Caki2 (cell line): ENCODE results near the gene GSTO2. TPM values are rescaled to one million over a fixed set of nuclear protein-coding genes. Genes with fewer than 3 reads are reported as not detected.

Experiments
- DNase-seq: peaks from one replicate; pipeline ENCODE4 v3.0.0-alpha.2; 2015; ENCODE audit warnings: low read depth
- in situ Hi-C: cut with HindIII; loops from 2 replicates; pipeline ENCODE4 v1.10.0; 2016; ENCODE audit warnings: low sequenced_read_pairs, low pct_unique_long_range_greater_than_20kb, mixed read lengths
- total RNA-seq: library from RNA; depleted of rRNA; stranded (reverse); fragments of >200 nt; shearing (Covaris generic); gene quantifications from 2 replicates; pipeline ENCODE4 v1.2.3, GENCODE V29; 2014; ENCODE audit warnings: low replicate concordance

GSTO2 gene
- total RNA-seq, 1 experiment from 2014 or later = 15.1 TPM

DNA sequence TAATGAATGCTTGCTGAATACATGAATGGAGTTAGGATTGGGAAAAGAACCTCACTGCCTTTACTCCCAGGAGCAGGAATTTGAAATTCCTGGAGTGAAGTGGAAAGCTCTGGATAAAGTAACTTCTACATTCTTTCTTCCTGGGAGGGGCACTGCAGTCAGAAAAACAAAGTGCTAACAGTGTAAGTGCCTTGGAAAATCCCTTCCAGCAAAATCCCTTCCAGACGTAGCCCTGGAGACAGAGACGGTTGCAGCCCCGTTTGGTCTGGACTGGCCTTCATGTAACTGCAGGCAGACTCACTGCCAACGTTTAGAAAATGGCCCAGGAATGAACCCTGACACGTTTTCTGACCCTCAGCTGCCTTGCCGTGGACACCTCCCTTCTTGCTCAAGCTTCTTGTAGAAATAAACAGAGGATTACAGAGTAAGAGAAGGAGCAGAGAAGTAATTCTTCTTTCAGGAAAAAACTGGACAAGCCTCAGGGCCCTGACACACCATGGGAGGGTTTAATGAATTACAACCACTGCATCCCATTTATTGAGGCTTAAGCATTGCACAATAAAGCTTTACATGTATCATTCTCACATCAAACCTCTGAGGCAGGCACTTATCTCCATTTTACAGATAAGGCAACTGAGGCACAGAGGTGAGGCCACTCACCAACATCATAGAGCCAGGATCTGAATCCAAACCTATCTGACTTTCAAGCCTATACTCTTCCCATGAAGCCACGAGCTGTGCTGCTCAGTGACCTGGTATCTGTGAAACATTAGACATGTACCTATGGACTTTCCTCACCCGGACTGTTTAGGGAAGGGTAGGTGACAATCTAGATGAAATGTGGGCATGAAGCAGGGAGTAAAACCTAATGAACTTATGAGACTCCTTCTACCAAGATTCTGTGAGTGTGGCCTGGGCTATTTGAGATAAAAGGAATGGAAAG is 61.5 kb downstream of the GSTO2 start:
- in situ Hi-C loops = no loop called here
- DNase-seq = peak; percentile 94

DNA sequence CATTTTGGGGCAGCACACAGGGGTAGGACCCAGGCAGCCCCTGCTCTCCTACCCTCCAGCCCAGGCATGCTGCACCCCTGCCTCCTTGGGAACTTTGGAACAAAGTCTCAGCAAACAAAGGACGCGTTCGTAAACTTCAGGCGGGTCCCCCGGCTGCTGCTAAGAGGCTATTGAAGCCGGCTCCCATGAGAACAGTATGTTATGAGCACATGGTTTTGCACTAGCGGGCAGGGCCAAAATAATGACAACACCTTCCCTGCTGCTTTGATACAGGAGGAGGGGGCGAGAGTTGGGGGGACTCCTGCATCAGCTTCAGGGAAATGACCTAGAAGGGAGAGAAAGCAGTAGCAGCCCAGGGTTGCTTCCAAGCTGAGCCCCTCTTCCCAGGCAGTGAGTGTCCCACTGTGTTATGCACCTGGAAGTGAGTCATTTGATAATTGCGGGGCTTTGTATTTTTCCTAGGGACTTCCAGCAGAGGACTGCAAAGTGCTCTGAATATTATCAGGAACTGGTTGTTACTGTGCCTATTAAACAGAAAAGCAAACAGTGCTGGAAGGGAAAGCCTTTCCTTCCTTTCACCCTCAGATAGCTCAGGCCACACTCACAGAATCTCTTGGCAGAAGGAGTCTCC is 62.3 kb downstream of the GSTO2 start:
- in situ Hi-C loops = no loop called here
- DNase-seq = peak; percentile 65

DNA sequence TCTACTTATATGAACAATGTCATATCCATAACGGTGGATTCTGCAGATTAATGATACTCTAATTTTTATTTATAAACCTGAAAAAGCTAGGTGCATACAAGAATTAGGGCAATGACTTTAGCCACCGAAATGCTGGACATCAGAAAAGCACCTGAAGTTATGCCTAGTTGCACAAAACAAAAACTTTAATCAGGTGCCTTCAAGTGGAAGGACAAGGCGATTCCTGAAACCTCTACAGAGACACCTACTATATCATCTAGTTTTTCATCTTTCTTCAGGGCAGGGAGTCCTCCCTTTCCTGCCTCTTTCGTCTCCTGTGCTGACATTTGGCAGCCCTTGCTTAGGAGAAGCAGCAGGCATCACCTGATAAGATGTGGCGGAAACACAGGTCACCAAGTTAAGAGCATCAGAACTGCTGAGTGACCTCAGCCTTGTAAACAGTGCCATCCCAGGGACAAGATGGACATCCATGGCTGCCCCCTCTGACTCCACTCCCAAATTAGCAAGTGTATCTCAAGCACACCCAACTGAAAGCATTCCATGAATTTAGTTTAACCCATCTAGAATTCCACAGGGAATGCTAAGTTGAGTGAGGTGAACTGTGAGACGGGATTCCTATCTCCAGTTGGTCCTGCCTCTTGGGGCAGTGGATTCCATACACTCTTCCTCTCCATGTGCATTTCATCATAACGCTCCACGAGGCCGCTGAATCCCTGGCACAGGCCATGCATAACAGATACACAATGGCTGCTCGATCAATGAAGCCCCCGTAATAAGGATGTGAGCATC is 63.5 kb downstream of the GSTO2 start:
- peak; percentile 36 for DNase-seq
- in situ Hi-C loops = no loop called here

DNA sequence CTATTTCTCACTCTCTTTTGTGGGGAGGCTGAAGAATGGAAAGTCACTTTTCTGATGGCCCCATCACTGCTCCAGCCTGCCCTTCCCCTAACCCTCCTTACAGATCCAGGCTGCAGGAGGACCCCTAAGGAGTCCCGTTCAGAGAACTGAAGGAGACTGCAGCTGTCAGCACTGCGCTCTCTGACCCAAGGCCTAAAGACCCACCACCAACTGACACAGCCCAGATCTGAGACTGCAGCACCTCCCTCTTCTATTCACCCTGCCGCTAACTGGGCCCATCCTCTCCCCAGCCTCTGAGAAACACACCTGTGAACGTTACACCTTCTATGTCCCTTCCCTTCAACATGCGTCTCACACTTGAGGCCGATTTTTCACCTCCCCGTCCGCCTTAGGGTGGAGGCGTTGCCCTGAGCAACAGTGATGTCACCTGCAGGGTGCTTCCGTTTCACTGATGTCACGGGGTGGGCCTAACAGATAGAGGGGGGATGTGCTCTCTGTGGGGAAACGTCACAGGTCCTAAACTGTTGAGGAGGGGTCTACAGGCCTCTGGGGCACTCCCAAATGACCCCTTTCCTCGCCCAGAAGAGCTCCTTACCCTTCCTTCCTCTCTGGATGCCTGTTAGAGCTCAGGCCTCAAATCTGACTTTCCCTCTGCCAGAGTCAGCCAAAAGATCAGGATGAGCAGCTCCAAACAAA is 64.2 kb downstream of the GSTO2 start:
- DNase-seq = no peak
- in situ Hi-C loops = no loop called here

DNA sequence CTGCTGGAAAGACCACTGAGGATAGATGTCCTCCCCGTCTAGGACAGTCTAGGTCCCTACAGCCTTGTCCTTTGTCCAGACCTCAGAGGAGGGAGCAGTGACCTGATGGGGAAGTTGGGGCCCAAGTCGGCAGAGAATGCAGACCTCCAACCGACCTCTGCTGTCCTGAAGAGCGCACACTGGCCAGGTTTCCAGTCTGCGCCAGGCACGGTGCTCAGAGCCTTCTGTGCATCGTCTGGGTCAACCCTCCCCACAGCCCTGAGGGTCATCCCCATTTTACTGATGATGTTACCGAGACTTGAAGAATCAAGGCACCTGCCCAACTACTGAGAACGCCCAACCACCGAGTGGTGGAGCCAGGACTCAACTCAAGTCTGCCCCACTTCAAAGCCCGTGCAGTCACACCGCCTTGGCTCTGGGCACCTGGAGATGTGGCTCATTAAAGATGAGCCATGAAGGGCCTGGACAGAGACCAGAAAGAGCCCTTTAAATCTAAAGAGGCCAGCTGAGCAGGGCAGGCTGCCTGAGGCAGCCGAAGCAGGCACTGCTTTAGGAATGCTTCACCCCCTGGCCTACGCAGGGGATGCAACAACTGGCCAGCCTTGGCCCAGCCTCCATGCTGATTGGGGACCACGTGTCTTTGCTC is 64.9 kb downstream of the GSTO2 start:
- no peak for DNase-seq
- in situ Hi-C loops = no loop called here

DNA sequence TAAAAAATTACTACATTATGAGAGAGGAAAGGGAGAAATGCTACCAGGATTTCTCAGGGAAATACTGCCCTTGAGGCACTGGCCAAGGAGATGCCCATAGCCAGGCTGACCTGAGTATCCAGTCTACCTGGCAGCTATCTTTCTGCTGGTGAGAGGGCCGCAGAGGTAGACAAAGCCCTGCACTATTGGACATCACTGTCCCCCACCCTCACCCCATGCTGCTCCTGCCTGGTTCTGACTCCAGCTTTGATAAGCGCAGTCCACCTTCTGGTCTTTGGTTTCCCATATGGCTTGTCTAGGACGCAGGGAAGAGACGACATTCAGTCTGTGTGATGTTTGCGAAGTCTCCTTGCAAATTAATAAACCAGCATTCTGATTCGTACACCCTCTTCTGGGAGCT is 65.6 kb downstream of the GSTO2 start:
- in situ Hi-C loops = no loop called here

DNA sequence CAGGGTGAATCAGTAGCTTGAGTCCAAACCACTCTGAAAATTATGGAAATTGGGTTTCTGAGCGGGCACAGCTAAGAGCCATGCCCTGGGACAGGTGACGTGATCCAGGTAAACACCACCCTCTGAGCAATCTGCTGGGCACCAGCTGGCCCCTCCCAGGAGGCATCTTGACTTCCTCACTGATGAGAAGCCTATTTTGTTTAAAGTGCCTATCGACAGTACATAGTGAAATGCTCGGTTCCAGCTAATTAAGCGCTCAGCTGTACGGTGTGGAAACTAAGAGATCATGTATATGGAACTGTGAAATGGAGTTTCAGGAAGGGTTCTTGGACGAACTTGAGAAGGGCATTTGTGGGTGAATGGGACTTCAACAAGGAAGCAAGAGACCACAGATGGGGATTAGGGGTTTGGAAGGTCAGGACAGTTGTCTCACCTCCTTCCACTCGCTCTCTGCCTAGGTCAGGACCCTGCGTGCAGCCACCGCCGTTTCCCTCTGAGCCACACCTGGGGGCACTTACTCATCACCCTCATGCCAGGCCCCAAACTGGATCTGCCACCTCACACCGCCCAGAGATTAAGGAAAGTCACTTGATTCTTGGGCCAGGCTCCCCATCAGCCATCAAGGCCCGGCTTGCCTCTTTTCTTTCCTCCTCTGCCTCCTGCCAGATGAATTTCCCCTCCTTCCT is 66.1 kb downstream of the GSTO2 start:
- in situ Hi-C loops = no loop called here
- peak; percentile 47 for DNase-seq

More for the DNA sequence above, 65.6 kb downstream of the GSTO2 start:
- DNase-seq = no peak

DNA sequence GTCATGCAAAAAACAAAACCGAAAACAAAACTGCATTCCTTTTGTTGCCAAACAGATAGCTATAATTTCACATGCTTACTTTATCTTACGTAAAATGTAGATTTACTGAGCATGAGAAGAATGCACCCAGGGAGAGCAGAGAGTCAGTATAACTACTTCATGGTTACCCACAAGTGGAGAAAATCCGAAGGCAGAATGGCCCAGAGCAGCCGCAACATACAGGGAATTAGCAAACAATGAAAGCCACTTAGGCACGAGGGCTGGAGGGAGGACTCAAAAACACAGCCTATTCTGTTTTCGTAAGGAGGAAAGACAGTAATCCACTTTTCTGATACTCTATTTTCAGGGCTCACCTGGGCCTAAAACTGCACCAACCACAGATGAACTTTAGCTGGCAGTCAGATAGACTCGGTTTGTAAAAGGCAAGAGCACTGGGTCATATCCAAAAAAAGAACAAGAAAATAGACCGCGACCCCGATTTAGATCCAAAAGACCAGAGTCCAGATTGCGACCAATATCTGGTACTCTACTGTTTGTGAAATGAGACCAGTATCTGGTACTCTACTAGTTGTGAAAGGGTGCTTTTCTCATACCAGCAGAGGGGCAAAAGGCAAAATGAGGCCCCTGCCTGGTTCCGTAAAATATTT is 68.0 kb downstream of the GSTO2 start:
- in situ Hi-C loops = no loop called here
- no peak for DNase-seq

DNA sequence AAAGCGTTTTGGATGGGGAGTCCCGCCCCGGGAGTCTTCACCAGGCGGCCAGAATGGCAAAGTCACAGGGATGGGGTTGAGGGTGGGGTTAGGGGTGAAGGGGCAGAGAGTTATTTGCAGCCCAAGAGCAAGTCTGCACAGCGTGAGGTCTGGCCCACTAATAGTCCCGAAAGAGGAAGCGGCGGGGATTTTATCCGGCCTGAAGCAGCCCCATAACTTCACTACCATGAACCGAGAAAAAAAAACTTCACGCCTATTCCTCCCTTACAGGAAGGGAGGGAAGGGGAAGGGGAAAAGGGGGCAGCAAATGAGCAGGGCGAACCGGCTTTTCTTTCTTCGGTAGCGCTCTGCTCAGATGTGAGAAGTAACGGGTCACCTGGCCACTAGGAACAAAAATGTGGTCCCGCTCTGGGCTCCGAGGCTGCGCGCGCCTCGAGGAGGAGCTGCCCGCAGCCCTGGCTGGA is 68.6 kb downstream of the GSTO2 start:
- in situ Hi-C loops = no loop called here
- DNase-seq = no peak

DNA sequence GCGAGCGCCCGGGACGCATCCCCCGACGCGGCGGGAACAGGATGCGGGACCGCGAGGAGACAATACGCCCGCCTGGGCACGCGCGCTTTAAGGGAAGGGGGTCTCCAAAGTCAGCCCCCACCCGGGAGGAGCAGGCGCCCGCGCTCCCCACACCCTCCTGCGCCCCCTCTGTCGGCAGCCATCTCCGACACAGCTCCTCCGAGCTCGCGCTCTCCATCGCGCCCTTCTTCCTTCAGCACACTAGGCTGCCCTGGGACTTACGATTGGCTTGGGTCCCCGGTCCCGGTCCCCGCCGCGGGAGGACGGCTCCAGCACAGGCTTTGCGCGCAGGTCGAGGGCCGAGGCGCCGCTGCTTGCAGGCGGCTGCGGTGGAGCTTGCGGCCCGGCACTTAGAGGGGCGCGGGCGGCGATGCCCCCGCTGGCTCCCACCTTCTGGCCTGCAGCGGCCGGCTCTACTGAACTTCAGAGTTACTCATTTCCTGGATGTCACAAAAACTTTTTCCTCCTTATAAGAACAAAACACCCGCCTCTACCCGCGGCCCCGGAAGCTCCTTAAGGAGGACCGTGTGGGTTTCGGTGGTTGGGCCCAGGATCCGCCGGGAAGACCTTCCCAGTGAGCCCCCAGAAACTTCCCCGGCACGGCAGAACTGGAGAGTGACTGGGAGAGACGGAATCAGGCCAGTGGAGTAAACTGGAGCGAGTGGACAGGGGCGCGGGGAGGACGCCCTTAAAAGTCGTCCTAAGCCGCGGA is 69.2 kb downstream of the GSTO2 start, which contains the start of gene ITPRIP:
Gene ITPRIP, minus strand, starts transcription at position 481 of the 751 bp plus-strand sequence. CDS start 22,414 bp downstream, outside the sequence.
- DNase-seq = peak; percentile 84

DNA sequence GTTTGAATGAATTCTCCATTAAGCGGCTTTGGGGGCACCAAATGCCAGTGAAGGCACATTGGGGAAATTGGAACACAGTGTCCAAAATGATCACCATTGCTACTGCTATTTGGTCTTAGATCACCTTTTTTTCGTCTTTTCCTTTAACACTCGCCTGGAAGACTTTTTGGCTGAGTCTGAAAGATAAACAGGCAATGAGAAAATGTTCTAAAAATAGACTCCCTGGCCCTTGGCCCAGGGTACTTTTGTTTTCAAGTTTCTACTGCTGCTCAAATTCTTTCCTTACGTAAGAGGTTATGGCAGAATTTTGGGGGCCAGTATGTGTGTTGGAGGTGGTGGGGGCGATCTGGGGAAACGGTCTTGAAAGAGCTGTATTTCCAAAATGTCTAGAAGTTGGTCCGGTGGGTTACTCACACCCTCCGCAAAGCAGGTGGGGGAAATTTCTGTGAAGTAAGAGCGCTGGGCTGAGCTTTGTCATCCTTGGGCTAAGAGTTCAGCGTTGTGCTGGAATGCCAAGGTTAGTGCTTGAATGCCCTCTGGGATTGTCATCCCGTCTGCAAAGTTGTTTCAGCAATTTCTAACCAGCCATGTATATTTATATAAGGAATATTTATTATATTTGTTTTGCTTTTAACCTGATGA is 70.6 kb downstream of the GSTO2 start:
- peak; percentile 76 for DNase-seq
- in situ Hi-C loops = no loop called here

More for the DNA sequence above, 69.2 kb downstream of the GSTO2 start, which contains the start of gene ITPRIP:
- in situ Hi-C loops = no loop called here

DNA sequence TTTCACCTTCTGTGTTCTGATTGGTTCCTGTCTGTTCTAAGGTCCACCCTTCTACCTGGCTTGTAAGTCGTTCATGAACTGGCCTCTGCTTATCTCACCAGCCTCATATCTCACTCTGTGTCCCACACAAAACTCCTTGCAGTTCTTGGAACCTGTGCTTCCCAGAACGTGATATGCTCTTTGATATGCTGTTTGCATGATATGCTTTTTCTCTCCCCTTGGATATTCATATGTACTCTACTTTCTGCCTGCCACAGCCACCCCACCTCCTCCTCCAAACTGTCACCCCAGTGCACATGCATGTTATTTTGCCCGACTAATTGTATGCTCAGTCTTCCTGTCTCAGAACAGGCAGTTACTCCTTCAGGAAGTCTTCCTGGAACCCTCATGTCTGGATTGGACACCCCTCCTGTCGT is 71.1 kb downstream of the GSTO2 start:
- in situ Hi-C loops = no loop called here
- DNase-seq = no peak

DNA sequence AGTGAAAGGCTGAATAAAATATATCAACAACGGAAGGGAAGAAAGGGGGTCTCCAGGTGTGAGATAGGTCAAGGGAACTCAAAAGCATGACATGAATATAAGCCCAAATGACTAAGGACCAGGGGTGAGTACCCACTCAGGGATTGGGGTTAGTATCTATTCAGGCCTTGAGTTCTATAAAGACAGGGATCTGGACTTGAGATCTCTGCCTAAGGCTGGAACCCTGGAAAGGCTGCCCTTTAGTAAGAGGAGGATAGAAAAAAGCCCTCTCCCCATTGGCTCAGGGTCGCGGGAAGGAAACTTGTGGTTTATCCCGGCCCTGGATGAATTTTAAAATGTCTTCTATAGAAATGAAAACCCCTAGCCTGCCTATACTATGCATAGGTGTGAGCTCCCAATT is 71.7 kb downstream of the GSTO2 start:
- no peak for DNase-seq
- in situ Hi-C loops = no loop called here

DNA sequence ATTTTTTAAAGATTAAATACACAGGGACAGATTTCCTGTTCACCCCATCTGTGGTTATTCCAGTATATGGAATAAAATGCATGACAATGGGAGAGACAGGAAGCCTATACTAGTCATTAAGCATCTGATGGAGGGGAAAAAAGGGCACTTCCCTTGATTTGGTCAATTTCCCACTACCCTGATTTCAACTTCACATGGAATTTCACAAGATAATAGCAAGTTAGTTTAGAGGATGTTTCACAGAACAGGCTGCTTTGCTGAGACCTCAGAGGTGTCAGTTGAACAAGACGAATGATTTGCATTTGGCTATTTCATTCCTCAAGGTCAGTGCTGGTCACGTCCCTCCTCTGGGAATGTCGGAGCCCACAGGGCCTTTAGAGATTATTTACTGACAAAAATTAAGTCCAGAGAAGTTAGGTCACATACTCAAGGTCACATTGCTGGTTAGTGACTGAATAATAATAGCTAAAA is 74.0 kb downstream of the GSTO2 start:
- no peak for DNase-seq
- in situ Hi-C loops = no loop called here

DNA sequence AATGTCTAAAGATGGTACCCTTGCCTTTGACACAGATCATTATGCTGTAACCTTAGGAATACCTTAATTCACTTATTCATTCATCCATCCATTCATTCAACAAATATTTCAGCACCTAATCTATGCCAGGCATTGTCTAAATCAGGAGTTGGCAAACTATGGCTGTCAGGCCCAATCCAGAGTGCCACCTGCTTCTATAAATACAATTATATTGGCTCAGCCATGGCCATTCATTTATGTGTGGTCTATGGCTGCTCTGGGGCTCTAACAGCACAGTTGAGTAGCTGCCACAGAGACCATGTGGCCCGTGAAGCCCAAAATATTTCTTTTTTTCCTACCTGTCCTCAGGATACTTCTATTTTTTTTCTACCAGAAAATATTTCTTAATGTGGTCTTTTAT is 75.2 kb downstream of the GSTO2 start:
- no peak for DNase-seq
- in situ Hi-C loops = no loop called here
